GM23338 (cell line): ENCODE data around the gene ITIH5. TPM values are rescaled to one million over a fixed set of nuclear protein-coding genes. Genes with fewer than 3 reads are reported as not detected.

Source experiments
- ATAC-seq: fragments of 200-7000 bp; cut with Tn5 transposase; 3 replicates; pipeline ENCODE4 v1.9.1; 2020
- DNase-seq: peaks from one replicate; pipeline ENCODE4 v3.0.0-alpha.2; 2015; ENCODE audit warnings: low spot score
- H2AFZ ChIP-seq: fragments of 200-600 bp; sonication (generic); 2 replicates; pipeline ENCODE4 v1.8.0; 2016; ENCODE audit warnings: antibody characterized with exemption, mild to moderate bottlenecking, moderate library complexity
- H3F3A ChIP-seq: fragments of 200-600 bp; sonication (generic); replicated peaks from 2 replicates; pipeline ENCODE4 v1.8.0; 2017; ENCODE audit warnings: antibody characterized with exemption, mixed run types, low read depth
- H3K27ac ChIP-seq: fragments of 200-600 bp; sonication (generic); 2 replicates; pipeline ENCODE4 v1.6.1; 2016; ENCODE audit warnings: low read depth
- H3K27me3 ChIP-seq: fragments of 200-600 bp; sonication (generic); 2 replicates; pipeline ENCODE4 v1.8.0; 2016; ENCODE audit warnings: mild to moderate bottlenecking, mixed run types, moderate library complexity; ENCODE audit not compliant: insufficient read depth
- H3K36me3 ChIP-seq: fragments of 200-600 bp; sonication (generic); 2 replicates; pipeline ENCODE4 v1.8.0; 2016; ENCODE audit warnings: mild to moderate bottlenecking; ENCODE audit not compliant: insufficient read depth
- H3K4me1 ChIP-seq: fragments of 200-600 bp; sonication (generic); 2 replicates; pipeline ENCODE4 v1.8.0; 2016; ENCODE audit warnings: mild to moderate bottlenecking, moderate library complexity; ENCODE audit not compliant: insufficient read depth
- H3K4me2 ChIP-seq: fragments of 200-600 bp; sonication (generic); 2 replicates; pipeline ENCODE4 v1.7.1; 2017; ENCODE audit warnings: mixed run types
- H3K4me3 ChIP-seq: fragments of 200-600 bp; sonication (generic); 2 replicates; pipeline ENCODE4 v1.6.1; 2016; ENCODE audit warnings: mixed run types
- H3K79me2 ChIP-seq: fragments of 200-600 bp; sonication (generic); replicated peaks from 2 replicates; pipeline ENCODE4 v1.8.0; 2017; ENCODE audit warnings: mild to moderate bottlenecking; ENCODE audit not compliant: insufficient read depth
- H3K9me2 ChIP-seq: fragments of 200-600 bp; sonication (generic); 2 replicates; pipeline ENCODE4 v1.8.0; 2017; ENCODE audit not compliant: insufficient read depth
- H4K20me1 ChIP-seq: fragments of 200-600 bp; sonication (generic); replicated peaks from 2 replicates; pipeline ENCODE4 v1.8.0; 2017; ENCODE audit warnings: mild to moderate bottlenecking; ENCODE audit not compliant: insufficient read depth
- H3K27ac Mint-ChIP-seq: 2 replicates; pipeline ENCODE4 v1.8.0; 2020; ENCODE audit warnings: inconsistent platforms, mild to moderate bottlenecking, moderate library complexity, mixed read lengths
- H3K27me3 Mint-ChIP-seq: 3 replicates; pipeline ENCODE4 v1.8.0; 2022; ENCODE audit warnings: low read depth, mild to moderate bottlenecking, moderate library complexity, mixed read lengths, inconsistent platforms; ENCODE audit not compliant: insufficient read depth, poor library complexity
- H3K36me3 Mint-ChIP-seq: 3 replicates; pipeline ENCODE4 v1.8.0; 2021; ENCODE audit warnings: low read depth, mild to moderate bottlenecking, inconsistent platforms, moderate library complexity, mixed read lengths
- H3K4me1 Mint-ChIP-seq: 3 replicates; pipeline ENCODE4 v1.8.0; 2020; ENCODE audit warnings: mild to moderate bottlenecking, inconsistent platforms, mixed read lengths
- H3K4me3 Mint-ChIP-seq: 3 replicates; pipeline ENCODE4 v1.8.0; 2021; ENCODE audit warnings: moderate library complexity, mild to moderate bottlenecking, inconsistent platforms, mixed read lengths
- H3K9me3 Mint-ChIP-seq: 3 replicates; pipeline ENCODE4 v1.8.0; 2020; ENCODE audit warnings: moderate library complexity, mild to moderate bottlenecking, inconsistent platforms, mixed read lengths
- CREB1 ChIP-seq: fragments of 250-450 bp; sonication (Bioruptor Pico); IDR thresholded peaks from 2 replicates; pipeline ENCODE4 v1.5.0; 2020; ENCODE audit warnings: low read depth, mild to moderate bottlenecking, moderate library complexity
- EZH2 ChIP-seq: fragments of 200-600 bp; sonication (generic); IDR thresholded peaks from one replicate; pipeline ENCODE4 v1.8.0; 2017; ENCODE audit warnings: antibody characterized with exemption, mild to moderate bottlenecking, low read depth; ENCODE audit not compliant: unreplicated experiment
- EZH2phosphoT487 ChIP-seq: fragments of 200-600 bp; sonication (generic); IDR thresholded peaks from one replicate; pipeline ENCODE4 v1.8.1; 2018; ENCODE audit warnings: antibody characterized with exemption; ENCODE audit not compliant: unreplicated experiment
- JUNB ChIP-seq: IDR thresholded peaks from one replicate; pipeline ENCODE4 v1.6.1; 2016; ENCODE audit warnings: antibody characterized with exemption; ENCODE audit not compliant: unreplicated experiment
- NANOG ChIP-seq: IDR thresholded peaks from 2 replicates; pipeline ENCODE4 v1.6.1; 2016; ENCODE audit warnings: antibody characterized with exemption, borderline replicate concordance
- POLR2AphosphoS5 ChIP-seq: IDR thresholded peaks from 2 replicates; pipeline ENCODE4 v1.6.1; 2016; ENCODE audit warnings: antibody characterized with exemption, low read depth
- STAT1 ChIP-seq: IDR thresholded peaks from one replicate; pipeline ENCODE4 v1.6.1; 2016; ENCODE audit warnings: antibody characterized with exemption; ENCODE audit not compliant: unreplicated experiment
- ZNF114 ChIP-seq: fragments of 250-450 bp; sonication (Bioruptor Pico); IDR thresholded peaks from 2 replicates; pipeline ENCODE4 v1.5.0; 2020; ENCODE audit warnings: mild to moderate bottlenecking, moderate library complexity
- ZNF331 ChIP-seq: fragments of 250-450 bp; sonication (Bioruptor Pico); IDR thresholded peaks from 2 replicates; pipeline ENCODE4 v1.5.0; 2020; ENCODE audit warnings: low read depth, mild to moderate bottlenecking, moderate library complexity
- polyA plus RNA-seq: library from polyadenylated mRNA; unstranded; fragments of >200 nt; fragmentation: Nextera tagmentation; extraction: Ambion mirVana; gene quantifications from 2 replicates; pipeline ENCODE4 v1.2.1, GENCODE V29; 2016
- total RNA-seq: library from RNA; depleted of rRNA; stranded (reverse); fragments of >200 nt; shearing (Covaris generic); gene quantifications from 2 replicates; pipeline ENCODE4 v1.2.3, GENCODE V29; 2014
- TF ChIP-seq, protein P1 (sequence below): IDR thresholded peaks from one replicate; pipeline ENCODE4 v1.6.1; 2018; ENCODE audit warnings: antibody characterized with exemption; ENCODE audit not compliant: unreplicated experiment
- TF ChIP-seq, protein P2 (sequence below), 2 experiments: fragments of 200-600 bp in 1 of 2; sonication (generic) in 1 of 2; conservative IDR thresholded peaks; 2 replicates each; pipeline versions ENCODE4 v1.5.1 to v1.6.1; 2016 to 2017; ENCODE audit warnings: antibody characterized with exemption in 2 of 2, low read depth in 2 of 2, mild to moderate bottlenecking in 2 of 2, moderate library complexity in 1 of 2
- TF ChIP-seq, protein P3 (sequence below): fragments of 250-450 bp; sonication (Bioruptor Pico); IDR thresholded peaks from 2 replicates; pipeline ENCODE4 v1.5.0; 2020; ENCODE audit warnings: mild to moderate bottlenecking, moderate library complexity

ITIH5 gene
- total and polyA plus RNA-seq, 2 experiments from 2014 or later = 0.99 to 2.2 TPM

DNA sequence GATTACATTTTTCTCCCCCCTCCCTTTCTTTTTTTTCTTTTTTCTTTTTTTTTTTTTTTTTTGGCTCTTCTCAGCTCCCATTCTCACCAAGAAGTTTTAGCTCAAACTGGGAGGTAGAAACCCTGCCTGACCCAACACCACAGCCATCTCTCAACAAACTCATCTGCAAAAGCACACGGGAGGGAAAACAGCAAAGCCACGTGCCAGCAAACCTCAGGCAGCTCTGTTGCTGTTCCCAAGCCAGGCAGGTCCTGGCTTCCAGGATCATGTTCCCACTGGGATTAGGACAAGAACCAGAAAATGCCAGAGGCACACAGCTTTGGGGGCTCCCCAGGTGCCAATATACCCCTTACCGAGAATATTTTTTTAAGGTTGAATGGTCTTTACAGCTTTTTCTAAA lies 56.7 kb downstream of the ITIH5 start:
- Mint-ChIP-seq H3K4me1 (no peaks in the 10 kb centered on the region), H3K27me3 (no peaks in the 10 kb centered on the region), H3K36me3 (no peaks in the 10 kb centered on the region), H3K4me3 (no peak overlapping the region), H3K9me3 (no peaks in the 10 kb centered on the region), H3K27ac (no peak overlapping the region)
- Histone ChIP-seq H3K27ac (no peak overlapping the region), H3K79me2 (no peaks in the 10 kb centered on the region), H2AFZ (no peak overlapping the region), H3K27me3 (no peaks in the 10 kb centered on the region), H3F3A (no peaks in the 10 kb centered on the region), H3K4me2 (no peak overlapping the region), H3K36me3 (no peaks in the 10 kb centered on the region), H3K9me2 (no peaks in the 10 kb centered on the region), H3K4me3 (no peak overlapping the region), H4K20me1 (no peaks in the 10 kb centered on the region), H3K4me1 (no peaks in the 10 kb centered on the region)
- TF ChIP-seq ZNF114 (CRISPR knock-in tag) (no peak), EZH2phosphoT487 (no peak)
- ATAC-seq = no peak
- DNase-seq = no peak

DNA sequence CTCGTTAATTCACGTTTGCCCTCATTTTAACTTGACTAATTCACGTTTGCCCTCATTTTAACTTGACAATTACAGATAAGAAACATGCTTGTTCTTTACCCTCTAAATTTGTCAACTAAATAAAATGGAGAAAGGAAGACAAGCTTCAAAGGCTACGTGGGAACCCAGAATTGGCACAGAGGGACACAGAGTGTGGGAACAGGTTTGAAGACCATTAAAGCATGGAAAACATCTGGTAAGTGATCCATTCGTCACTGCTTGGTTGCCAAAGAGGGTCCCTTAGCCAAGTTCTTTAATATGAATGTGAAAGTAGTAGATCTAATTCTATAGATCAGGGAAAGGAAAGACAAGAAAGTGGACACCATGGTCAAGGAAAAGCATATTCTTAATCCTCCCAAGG lies 57.2 kb downstream of the ITIH5 start:
- Histone ChIP-seq H3K79me2 (no peaks in the 10 kb centered on the region), H3K27ac (no peak overlapping the region), H3K4me2 (no peak overlapping the region), H3K27me3 (no peaks in the 10 kb centered on the region), H3K4me3 (no peak overlapping the region), H3K36me3 (no peaks in the 10 kb centered on the region), H3K4me1 (no peaks in the 10 kb centered on the region), H3F3A (no peaks in the 10 kb centered on the region), H2AFZ (no peak overlapping the region), H3K9me2 (no peaks in the 10 kb centered on the region), H4K20me1 (no peaks in the 10 kb centered on the region)
- Mint-ChIP-seq H3K27me3 (no peaks in the 10 kb centered on the region), H3K4me1 (no peaks in the 10 kb centered on the region), H3K36me3 (no peaks in the 10 kb centered on the region; the same call in 2 of the 3 replicates), H3K27ac (no peak overlapping the region), H3K4me3 (no peak overlapping the region), H3K9me3 (no peaks in the 10 kb centered on the region; the same call in 2 of the 3 replicates)
- DNase-seq (no peak), ATAC-seq (no peak)
- TF ChIP-seq NANOG (no peak), EZH2phosphoT487 (no peak), STAT1 (no peak), EZH2 (no peak), JUNB (no peak), CREB1 (CRISPR knock-in tag) (no peak), ZNF331 (no peak), POLR2AphosphoS5 (no peak)
- TF ChIP-seq, protein P1, sequence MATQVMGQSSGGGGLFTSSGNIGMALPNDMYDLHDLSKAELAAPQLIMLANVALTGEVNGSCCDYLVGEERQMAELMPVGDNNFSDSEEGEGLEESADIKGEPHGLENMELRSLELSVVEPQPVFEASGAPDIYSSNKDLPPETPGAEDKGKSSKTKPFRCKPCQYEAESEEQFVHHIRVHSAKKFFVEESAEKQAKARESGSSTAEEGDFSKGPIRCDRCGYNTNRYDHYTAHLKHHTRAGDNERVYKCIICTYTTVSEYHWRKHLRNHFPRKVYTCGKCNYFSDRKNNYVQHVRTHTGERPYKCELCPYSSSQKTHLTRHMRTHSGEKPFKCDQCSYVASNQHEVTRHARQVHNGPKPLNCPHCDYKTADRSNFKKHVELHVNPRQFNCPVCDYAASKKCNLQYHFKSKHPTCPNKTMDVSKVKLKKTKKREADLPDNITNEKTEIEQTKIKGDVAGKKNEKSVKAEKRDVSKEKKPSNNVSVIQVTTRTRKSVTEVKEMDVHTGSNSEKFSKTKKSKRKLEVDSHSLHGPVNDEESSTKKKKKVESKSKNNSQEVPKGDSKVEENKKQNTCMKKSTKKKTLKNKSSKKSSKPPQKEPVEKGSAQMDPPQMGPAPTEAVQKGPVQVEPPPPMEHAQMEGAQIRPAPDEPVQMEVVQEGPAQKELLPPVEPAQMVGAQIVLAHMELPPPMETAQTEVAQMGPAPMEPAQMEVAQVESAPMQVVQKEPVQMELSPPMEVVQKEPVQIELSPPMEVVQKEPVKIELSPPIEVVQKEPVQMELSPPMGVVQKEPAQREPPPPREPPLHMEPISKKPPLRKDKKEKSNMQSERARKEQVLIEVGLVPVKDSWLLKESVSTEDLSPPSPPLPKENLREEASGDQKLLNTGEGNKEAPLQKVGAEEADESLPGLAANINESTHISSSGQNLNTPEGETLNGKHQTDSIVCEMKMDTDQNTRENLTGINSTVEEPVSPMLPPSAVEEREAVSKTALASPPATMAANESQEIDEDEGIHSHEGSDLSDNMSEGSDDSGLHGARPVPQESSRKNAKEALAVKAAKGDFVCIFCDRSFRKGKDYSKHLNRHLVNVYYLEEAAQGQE = no peak
- TF ChIP-seq, protein P2, sequence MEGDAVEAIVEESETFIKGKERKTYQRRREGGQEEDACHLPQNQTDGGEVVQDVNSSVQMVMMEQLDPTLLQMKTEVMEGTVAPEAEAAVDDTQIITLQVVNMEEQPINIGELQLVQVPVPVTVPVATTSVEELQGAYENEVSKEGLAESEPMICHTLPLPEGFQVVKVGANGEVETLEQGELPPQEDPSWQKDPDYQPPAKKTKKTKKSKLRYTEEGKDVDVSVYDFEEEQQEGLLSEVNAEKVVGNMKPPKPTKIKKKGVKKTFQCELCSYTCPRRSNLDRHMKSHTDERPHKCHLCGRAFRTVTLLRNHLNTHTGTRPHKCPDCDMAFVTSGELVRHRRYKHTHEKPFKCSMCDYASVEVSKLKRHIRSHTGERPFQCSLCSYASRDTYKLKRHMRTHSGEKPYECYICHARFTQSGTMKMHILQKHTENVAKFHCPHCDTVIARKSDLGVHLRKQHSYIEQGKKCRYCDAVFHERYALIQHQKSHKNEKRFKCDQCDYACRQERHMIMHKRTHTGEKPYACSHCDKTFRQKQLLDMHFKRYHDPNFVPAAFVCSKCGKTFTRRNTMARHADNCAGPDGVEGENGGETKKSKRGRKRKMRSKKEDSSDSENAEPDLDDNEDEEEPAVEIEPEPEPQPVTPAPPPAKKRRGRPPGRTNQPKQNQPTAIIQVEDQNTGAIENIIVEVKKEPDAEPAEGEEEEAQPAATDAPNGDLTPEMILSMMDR (conservative IDR thresholded peaks at IDR 0.05; ENCODE audit: low read depth in 2 of 2) = no peak
- TF ChIP-seq, protein P3, sequence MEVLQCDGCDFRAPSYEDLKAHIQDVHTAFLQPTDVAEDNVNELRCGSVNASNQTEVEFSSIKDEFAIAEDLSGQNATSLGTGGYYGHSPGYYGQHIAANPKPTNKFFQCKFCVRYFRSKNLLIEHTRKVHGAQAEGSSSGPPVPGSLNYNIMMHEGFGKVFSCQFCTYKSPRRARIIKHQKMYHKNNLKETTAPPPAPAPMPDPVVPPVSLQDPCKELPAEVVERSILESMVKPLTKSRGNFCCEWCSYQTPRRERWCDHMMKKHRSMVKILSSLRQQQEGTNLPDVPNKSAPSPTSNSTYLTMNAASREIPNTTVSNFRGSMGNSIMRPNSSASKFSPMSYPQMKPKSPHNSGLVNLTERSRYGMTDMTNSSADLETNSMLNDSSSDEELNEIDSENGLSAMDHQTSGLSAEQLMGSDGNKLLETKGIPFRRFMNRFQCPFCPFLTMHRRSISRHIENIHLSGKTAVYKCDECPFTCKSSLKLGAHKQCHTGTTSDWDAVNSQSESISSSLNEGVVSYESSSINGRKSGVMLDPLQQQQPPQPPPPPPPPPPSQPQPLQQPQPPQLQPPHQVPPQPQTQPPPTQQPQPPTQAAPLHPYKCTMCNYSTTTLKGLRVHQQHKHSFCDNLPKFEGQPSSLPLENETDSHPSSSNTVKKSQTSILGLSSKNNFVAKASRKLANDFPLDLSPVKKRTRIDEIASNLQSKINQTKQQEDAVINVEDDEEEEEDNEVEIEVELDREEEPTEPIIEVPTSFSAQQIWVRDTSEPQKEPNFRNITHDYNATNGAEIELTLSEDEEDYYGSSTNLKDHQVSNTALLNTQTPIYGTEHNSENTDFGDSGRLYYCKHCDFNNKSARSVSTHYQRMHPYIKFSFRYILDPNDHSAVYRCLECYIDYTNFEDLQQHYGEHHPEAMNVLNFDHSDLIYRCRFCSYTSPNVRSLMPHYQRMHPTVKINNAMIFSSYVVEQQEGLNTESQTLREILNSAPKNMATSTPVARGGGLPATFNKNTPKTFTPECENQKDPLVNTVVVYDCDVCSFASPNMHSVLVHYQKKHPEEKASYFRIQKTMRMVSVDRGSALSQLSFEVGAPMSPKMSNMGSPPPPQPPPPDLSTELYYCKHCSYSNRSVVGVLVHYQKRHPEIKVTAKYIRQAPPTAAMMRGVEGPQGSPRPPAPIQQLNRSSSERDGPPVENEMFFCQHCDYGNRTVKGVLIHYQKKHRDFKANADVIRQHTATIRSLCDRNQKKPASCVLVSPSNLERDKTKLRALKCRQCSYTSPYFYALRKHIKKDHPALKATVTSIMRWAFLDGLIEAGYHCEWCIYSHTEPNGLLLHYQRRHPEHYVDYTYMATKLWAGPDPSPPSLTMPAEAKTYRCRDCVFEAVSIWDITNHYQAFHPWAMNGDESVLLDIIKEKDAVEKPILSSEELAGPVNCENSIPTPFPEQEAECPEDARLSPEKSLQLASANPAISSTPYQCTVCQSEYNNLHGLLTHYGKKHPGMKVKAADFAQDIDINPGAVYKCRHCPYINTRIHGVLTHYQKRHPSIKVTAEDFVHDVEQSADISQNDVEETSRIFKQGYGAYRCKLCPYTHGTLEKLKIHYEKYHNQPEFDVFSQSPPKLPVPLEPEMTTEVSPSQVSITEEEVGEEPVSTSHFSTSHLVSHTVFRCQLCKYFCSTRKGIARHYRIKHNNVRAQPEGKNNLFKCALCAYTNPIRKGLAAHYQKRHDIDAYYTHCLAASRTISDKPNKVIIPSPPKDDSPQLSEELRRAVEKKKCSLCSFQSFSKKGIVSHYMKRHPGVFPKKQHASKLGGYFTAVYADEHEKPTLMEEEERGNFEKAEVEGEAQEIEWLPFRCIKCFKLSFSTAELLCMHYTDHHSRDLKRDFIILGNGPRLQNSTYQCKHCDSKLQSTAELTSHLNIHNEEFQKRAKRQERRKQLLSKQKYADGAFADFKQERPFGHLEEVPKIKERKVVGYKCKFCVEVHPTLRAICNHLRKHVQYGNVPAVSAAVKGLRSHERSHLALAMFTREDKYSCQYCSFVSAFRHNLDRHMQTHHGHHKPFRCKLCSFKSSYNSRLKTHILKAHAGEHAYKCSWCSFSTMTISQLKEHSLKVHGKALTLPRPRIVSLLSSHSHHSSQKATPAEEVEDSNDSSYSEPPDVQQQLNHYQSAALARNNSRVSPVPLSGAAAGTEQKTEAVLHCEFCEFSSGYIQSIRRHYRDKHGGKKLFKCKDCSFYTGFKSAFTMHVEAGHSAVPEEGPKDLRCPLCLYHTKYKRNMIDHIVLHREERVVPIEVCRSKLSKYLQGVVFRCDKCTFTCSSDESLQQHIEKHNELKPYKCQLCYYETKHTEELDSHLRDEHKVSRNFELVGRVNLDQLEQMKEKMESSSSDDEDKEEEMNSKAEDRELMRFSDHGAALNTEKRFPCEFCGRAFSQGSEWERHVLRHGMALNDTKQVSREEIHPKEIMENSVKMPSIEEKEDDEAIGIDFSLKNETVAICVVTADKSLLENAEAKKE = no peak
